ENCODE data around the gene UTP11.

UTP11 gene

DNA sequence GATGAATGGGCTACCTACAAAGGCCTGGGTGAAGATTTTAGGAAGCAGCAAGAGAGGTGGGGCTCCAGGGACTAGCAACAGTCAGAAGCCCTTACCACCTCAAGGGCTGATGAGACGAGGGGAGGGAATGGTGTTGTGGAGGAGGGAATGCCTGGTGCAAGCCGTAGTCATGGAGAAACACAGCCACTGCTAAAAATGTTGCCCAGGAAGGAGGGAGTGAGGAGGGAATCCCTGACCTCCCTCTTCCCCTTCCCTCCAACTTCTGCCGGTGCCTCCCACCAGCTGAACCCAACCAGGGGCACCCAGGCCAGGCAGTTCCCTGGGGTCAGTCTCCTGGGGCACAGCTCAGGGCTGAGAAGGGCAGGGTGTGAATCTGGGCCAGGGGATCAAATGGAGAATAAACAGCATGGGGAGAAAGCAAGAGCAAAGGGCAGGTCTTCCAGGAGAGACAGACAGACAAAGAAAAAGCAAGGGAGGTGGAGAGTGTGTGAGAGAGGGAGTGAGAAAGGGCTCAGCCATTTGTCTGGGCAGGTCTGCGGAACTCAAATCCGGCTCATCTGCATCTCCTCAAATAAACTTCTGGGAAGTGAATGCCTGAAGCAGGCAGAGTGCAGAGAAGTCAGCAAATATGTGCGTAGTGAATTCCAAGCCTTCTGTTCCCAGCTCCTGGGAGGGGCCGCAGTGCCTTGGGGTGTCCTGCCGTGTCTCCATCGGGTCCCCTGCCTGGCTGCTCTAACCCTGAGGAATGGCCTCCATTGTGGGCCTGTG is 61.2 kb downstream of the UTP11 start:
- no peak for DNase-seq

DNA sequence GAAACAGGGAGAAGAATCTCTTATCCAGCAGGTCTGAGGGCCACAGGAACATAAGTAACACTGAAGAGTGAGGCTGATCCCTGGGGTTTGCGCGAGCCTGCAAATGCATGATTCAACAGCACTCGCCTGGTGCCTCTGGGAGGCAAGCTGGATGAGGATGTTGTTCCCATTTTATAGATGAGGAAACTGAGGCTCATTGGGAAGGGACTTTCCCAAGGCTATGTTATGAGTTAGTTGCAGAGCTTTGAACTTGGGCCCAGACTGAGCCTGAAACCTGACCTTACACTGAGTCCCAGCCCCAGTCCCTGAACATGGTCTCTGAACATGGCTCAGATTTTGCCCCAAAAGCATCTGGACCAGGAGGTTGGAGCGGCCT is 61.8 kb downstream of the UTP11 start:
- DNase-seq = no peak
